Stimulated activated CD8-positive, alpha-beta memory T cell treated with anti-CD3 and anti-CD28 coated beads, Interleukin-4, amount 100 ng/mL, for 4 hours (primary cell): Measurements from ENCODE around the gene SHISAL1.

ENCODE experiments used
- DNase-seq, 2 donors: peaks; one replicate each; pipeline ENCODE4 v3.0.0-alpha.2; 2020; ENCODE audit warnings: low read depth in 2 of 2, low spot score in 1 of 2

The SHISAL1 gene

DNA sequence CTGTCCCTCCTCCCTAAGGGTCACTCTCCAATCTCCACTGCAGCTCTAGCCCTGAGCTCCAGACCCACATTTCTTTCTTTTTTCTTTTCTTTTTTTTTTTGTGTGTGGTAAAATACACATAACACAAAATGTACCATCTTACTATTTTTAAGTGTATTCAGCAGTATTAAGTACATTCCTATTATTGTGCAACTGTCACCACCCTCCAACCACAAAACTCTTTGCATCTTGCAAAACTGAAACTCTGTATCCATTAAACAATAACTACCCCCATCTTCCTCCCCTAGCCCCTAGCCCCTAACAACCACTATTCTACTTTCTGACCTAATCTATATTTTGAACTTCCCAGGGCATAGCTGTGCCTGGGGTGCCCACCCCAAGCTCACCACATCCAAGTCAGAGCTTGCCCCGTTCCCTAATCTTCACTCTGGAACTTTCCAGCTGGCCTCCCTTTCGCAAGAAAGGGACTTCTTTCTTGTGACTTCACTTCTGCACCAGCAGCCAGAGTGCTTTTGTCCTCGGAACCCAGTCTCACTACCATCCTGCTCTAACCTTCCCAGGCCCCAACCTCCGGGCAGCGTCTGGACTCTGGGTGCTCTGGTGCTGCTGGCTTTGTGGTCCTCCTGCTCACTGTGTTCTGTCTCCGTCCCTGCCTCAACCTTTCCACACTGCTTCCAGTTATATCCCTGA is 101.3 kb downstream of the SHISAL1 start:
- no peak for DNase-seq

DNA sequence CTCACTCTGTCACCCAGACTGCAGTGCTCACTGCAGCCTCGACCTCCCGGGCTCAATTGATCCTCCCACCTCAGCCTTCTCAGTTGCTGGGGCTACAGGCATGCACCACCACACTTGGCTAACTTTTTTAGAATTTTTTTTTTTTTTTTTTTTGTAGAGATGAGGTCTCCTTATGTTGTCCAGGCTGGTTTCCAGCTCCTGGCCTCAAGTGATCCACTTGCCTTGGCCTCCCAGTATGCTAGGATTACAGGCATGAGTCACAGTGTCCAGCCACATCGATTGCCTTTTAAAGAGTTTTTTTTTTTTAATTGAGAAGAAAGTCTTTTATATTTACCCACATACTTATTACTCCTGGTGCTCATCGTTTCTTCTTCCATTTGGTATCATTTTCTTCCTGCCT is 102.0 kb downstream of the SHISAL1 start:
- DNase-seq, result no peak

DNA sequence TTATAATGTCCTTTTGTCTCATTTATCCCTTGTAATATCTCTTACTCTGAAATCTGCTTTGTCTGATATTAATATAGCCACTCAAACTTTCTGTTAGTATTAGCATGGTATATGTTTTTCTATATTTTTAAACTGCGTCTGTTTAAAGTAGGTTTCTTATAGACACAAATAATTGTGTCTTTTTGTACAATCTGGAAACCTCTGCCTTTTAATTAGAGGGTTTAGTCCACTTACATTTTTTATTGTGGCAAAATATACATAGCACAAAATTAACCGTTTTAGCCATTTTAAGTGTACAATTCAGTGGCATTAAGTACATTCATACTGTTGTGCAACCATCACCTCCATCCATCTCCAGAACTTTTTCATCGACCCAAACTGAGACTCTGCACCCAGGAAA is 103.4 kb downstream of the SHISAL1 start:
- no peak for DNase-seq

DNA sequence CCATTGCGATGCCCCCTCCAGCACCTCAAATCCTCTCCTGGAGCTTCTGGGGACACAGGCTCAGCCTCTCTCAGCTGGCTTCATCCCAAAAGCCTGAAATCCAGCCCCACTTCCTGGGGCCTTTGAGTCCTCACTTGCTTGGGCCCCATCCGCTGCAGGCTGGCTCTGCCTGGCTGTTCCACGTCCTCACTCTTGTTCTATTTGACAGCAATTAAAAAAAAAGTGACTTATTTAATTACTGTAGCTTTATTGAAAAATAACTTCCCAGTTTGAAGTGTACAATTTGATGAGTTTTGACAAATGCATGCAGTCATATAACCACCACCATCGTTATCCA is 104.8 kb downstream of the SHISAL1 start:
- DNase-seq, result no peak

DNA sequence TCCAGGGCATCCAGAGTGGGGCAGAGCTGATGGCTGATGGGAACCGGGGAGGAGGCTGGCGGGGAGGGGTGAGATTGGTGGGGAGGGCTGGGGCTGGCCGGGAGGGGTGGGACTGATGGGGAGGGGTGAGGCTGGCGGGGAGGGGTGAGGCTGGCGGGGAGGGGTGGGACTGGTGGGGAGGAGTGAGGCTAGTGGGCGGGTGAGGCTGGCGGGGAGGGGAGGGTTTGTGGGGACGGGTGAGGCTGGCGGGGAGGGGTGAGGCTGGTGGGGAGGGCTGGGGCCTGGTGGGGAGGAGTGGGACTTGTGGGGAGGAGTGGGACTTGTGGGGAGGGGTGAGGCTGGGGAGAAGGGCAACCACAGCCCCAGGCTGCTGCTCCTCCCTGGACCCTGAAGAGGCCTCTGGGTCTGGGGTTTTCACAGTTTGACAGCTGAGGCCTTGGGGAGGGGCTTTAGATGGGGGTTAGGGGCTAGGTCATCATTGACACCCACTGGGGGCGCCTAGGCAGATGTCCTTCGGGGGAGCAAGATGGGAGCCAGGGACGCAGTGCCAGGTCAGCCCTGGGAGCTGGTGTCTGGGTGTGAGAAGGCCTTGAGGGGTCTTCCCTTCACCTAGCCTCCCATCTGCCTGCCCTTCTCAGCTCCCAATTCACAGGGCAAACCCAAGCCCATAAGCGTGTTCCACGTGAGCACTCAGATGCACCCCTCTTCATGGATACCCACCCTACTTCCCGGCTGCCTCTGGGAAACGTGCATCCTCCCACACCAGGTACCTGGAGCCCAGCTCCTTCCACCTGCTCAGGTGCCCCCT is 105.4 kb downstream of the SHISAL1 start:
- no peak for DNase-seq

DNA sequence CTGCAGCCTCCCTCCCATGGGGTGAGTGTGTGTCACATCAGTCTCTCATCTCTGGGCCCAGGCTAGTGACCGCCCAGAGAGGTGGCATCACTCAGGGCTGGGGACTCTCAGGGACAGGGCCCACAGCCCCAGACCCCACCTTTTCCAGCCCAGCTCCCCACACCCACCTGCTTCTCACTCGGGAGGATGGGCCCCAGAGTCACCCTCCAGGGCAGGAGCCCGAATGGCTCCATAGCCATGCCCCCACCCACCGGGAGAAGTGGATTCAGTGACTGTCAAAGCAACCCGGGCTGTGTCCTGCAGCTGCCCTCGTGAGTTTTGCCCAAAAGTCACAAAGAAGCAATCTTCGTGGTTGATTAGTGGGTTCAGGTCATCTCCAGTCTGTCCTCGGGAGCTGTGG is 106.1 kb downstream of the SHISAL1 start:
- DNase-seq, result no peak

DNA sequence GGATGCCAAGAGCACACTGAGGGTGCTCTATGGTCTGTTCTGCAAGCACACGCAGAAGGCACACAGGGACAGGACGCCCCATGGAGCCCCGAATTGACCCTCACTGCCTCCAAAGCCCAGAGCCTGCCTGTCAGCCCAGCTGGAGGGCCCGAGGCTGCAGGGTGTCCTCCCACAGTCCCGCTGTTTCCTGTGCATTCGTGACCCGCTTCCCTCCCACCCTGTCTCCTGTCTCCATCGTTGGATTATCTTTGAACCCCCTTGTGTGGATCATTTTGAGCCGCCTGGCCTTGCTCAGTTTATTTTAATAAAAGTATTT is 106.5 kb downstream of the SHISAL1 start:
- no peak for DNase-seq

DNA sequence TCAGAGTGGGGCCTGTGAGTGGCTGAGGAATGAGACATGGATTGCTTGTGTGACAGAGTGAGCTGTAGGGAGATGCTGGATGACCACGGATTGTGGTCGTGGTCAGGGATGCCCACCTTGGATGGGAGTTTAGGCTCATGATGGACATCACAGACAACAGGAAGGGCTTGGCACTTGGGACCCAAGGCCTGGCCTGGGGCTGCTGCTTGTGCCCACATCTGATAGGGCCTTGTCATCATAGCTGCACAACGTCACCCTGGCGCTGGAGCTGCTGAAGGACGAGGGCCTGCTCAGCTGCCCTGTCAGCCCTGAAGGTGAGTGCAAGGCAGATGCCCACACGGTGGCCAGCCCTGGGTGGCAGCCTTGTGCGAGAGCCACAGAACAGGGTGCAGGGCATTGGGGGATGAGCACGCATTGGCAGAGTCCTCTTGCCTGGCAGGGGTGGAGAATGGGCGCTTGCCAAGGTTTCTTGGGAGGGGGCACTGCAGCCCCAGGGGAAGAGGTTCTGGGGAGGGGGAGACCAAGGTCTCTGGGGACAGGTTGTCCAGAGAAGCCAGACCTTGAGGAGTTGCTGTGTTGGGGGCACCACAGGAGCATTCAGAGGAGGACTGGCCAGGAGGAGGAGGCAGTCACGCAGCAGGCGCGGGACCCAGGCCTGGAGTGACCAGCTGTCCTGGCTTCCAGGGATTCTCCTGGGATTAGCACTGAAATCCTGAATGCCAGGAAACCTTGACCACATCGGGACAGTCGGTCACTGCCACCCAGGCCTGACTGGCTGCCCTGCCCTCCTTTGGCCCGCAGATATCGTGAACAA is 107.0 kb downstream of the SHISAL1 start:
- no peak for DNase-seq

DNA sequence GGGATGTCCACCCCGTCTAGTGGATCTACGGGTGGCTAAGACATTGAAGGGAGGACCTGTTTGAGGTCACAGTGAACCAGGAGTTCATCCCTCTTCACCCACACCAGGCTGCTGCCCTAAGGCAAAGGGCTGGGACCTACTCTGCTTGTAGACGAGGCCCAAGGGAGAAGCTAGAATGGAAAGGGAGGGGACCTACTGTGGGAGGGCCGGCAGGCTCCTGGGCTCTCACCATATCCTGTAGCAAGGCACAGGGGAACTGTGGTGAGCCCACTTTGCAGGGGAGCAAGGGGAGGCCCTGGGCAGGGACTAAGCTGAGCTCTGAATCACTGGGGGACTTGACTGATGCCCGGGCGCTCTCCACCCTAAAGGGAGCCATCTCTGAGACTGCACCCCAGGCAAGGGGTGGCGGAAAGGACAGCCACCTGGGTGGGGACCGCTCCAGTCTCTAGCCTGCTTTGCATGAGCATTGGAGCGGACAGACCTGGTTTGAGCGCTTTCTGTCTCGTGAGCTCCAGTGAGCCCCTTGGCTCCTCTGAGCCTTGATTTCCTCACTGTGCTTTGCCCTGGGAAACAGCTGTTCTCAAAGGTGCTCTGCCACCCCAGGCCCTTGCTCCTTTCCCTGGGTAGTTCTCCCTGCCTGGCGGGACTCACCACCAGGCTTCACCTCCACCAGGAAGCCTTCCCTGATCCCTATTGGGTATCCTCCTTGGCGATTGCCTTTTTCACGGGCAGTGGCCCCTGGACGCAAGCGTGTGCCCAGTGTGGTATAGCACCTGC is 107.8 kb downstream of the SHISAL1 start:
- no peak for DNase-seq

DNA sequence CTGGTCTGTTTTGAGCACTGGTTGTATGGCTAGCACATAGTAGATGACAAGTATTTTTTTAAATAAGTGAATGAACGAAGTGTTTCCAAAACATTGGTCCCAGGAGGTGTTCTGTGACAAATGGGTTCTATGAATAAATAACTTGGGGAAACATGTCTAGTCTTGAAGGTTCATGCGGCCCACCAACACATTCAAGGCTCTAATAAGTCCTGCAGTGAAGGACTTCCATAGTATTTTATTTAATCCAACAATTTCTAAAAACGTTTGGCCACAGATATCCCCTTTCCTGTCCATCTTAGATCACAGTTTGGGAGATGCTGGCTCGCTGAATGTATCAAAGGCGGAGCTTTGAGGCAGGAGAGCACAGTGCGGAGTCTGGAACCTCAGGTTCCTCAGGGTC is 109.5 kb downstream of the SHISAL1 start:
- DNase-seq, result no peak

DNA sequence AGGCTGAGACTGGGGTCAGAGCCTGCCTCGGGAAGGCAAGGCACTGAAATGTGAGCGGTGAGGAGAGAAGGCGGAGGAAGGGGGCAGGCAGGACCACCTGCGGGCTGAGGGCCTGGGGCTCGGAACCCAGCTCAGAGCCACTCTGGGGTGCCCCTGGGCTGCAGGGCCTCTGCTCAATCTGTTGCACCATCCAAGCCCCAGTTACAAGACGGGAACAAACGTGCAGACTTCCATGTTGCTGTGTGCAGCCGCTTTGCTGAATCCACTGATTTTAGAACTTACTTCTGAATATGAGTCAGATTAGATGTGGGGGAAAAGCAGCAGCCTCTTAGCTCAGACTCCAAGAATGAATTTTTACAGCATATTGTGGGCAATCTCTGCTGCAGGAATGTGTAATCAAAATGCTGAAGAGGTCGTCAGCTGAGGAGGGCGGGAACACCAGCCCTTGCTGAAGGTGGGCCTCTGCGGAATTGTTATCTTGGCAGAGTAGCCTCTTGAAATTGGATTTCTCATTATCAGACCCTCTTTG is 110.4 kb downstream of the SHISAL1 start:
- DNase-seq, result no peak

DNA sequence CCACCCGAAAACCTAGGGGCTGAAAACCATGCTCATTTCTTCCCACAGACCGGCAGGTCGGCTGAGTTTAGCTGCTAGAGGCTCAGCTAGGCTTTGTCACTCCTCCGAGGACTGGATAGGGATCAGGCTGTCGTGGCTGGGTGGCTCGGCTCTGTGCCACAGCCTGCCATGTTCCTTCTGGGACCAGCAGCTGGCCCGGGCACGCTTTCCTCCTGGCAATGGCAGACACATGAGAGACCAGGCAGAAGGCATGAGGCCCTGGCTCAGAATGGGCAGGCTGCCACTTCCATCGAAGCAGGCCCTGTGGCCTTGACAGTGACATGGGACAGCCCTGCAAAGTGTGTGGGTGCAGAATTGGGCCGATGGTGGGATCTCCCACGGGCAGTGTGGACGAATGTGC is 111.1 kb downstream of the SHISAL1 start:
- no peak for DNase-seq

DNA sequence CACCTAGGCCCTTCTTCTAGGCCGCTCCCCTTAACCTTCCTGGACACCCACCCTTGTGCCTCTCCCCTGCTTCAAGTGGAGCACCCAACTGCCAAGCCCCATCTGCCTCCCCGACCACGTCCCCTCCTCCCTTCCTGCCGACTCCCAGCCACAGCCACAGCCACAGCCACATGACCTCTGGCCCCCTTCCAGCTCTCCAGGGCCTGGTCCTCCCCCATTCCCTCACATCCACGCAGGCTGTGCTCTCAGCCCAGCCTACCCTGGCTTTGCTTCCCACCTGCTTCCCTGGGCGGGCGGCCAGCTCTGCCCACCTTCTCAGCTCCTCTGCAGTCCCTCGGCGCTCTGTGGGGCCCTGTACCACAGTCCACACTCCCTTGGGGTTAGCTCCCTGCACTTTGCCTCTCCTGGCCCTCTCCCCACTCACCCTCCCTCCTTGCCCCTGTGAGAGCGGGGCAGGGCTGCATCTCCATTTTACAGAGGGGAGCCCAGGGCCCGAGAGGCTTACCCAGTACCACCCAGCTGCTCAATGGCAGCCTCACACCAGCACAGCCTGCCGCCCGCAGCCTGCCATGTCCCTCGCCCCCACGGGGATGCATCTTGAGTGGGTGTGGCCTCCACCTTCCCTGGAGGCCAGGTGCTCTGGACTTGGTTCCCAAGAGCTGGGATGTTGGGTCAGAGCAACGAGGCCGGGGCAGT is 111.7 kb downstream of the SHISAL1 start:
- no peak for DNase-seq

DNA sequence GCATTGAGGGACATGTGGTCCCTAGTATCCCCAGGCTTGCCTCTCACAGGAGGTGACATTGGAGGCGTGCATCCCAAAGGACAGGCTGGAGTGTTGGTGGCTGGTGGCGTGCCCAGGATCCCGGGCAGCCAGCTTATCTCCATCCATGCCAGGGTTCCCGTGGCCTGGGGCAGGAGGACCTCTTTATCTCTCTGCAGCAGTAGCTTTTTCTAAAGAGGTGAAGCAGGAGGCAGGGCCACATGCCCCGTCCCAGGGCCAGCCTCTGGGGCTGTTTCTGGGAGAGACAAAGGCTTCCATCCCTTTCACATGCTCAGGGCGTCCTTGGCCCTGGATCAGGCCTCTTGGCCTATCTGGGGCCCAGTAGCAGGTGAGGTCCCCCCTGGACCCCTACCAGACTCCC is 112.3 kb downstream of the SHISAL1 start:
- DNase-seq, result no peak

DNA sequence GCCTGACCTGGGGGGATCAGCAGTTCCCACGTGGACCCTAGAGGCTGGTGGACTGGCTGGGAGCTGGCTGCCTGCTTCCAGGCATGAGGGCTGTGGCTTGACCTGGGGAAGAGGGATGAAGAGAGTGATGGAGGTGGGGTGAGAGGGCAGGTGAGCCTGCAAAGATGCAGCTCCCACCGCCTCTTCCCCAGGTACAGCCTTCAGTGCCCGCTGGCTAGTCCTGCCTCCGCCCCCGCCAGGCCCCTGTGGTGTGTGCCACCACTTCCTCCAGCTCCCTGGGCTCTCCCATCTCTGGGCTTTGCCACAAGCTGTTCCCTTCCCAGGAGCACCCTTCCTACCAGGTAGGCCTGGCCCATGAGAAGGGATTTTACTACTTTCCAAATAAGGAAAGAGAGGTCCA is 112.9 kb downstream of the SHISAL1 start:
- no peak for DNase-seq

DNA sequence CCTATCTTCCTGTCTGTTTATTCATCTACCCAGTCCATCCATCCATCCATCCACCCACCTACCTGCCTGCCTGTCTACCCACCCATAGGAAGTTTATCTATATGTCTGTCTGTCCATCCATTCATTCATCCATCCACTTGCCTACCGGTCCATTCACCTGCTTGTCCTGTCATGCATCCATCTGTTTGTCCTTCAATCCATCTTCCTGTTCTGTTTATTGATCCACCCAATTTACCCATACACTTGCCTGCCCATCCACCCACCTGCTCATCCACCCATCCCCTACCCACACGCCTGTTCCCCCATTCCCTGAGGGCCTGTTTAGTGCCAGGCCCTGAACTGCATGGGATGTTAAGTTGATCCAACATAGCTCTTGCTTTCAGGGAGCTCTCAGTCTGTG is 113.6 kb downstream of the SHISAL1 start:
- DNase-seq, result no peak

DNA sequence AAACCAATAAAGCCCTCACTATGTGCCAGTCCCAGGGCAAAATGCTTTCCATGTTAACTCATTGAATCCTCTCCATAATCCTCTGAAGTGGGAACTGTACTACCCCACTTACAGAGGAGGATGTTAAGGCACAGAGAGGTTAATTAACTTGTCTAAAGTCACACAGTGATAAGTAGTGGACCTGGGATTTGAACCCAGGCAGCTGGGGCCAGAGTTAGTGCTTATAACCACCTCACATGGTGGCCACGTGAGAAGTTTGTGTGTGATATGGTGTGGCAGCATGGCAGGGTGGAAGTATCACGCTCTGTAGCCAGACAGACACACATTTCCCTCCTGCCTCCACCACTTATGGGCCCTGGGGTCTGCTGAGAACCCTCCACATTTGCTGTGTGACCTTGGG is 115.5 kb downstream of the SHISAL1 start:
- no peak for DNase-seq

DNA sequence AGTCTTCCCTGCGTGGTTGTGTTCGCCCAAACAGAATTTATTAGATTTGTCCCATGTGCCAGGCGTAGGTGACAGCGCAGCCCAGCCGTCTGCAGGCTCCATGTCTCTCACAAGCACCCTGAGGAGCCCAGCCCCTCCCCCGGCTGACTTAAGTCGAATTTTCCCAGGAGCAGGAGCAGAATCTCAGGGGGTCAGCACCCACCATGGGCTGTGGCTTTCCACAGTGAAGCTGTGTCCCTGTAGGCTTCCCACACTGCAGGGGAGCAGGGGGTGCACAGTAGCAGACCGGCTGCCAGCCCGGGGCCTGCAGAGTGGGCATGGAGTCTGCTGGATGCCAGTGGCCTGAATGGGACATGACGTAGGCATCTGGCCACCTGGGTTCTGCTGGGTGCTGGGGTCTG is 116.0 kb downstream of the SHISAL1 start:
- no peak for DNase-seq

DNA sequence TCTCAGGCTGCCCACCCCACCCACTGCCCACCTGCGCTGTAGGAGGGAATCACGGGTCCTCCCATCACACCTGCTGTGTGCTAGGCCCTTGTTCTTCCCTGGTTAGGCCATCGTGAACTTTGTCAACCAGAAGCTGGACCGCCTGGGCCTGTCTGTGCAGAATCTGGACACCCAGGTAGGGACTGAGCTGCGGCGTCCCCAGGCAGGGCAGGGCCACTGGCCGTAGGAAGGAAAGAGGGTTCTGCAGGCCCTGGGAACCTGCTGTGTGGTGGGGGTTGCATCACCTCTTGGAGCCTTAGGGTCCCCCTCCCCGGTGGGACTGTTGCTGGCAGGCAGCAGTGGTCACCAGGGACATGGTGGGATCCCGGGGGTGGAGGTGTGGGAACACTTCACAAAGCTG is 116.5 kb downstream of the SHISAL1 start:
- no peak for DNase-seq

DNA sequence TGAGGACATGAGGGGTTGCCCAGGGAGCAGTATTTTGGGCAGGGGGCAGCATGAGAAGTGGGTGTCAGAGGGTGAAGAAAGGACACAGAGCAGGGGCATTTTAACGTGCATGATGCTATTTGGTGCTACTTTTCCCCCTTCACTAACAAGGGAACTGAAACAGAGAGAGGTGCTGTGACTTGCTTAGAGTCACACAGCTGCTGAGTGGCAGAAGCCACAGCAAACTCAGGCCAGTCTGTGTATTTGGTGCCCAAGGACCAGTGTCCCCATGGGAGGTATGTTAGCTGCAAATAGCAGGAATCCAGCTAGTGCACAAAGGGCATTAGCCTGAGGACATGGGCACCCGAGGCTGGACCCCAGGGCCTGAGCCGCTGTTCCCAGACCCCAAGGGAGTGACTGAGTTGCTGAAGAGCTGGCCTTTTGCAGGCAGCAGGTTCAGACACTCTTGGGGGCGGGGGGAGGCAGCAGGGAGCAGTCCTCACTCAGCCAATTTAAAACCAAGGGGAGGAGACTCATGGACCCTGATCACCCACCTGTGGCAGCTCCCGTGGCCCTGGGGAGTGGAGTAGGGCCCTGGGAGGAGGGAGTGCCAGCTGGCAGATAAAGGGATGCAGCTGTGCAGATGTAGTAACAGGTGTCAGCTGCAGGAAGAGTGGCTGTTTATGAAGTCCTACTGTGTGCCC is 117.4 kb downstream of the SHISAL1 start:
- no peak for DNase-seq
